ENCODE data around the gene ZNF75A.

The ZNF75A gene

DNA sequence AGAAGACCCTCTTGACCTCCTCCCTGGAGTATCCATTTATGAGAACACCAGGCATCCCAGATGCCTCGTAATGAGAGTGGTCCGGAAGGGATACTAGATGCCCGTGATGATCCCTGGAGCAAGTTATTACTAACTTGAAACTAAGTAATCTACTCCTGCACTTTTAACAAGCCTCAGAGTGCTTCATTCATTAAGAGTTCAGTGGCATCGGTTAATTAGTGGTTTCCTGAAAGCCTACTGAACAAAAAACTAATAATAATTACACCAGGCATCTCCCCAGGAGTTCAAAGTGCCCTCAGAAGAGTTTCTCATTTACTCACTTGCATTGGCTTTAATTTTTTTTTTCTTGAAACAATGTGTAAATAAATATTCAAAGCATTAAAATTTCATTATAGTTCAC is 22.2 kb downstream of the ZNF75A start:
- TF ChIP-seq, protein P1, sequence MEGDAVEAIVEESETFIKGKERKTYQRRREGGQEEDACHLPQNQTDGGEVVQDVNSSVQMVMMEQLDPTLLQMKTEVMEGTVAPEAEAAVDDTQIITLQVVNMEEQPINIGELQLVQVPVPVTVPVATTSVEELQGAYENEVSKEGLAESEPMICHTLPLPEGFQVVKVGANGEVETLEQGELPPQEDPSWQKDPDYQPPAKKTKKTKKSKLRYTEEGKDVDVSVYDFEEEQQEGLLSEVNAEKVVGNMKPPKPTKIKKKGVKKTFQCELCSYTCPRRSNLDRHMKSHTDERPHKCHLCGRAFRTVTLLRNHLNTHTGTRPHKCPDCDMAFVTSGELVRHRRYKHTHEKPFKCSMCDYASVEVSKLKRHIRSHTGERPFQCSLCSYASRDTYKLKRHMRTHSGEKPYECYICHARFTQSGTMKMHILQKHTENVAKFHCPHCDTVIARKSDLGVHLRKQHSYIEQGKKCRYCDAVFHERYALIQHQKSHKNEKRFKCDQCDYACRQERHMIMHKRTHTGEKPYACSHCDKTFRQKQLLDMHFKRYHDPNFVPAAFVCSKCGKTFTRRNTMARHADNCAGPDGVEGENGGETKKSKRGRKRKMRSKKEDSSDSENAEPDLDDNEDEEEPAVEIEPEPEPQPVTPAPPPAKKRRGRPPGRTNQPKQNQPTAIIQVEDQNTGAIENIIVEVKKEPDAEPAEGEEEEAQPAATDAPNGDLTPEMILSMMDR (conservative IDR thresholded peaks at IDR 0.05) = no peak
- no peak overlapping the region for H3K27ac ChIP-seq

- no peak overlapping the region for H3K27ac ChIP-seq
- TF ChIP-seq, protein P1 (conservative IDR thresholded peaks at IDR 0.05) = no peak
Observed at GRCh38 chr16:3328104-3328503, 22.8 kb downstream of the ZNF75A start.

GRCh38 chr16:3328643-3329042 is 23.3 kb downstream of the ZNF75A start:
- H3K27ac ChIP-seq = no peak overlapping the region
- TF ChIP-seq, protein P1 (conservative IDR thresholded peaks at IDR 0.05) = no peak

DNA sequence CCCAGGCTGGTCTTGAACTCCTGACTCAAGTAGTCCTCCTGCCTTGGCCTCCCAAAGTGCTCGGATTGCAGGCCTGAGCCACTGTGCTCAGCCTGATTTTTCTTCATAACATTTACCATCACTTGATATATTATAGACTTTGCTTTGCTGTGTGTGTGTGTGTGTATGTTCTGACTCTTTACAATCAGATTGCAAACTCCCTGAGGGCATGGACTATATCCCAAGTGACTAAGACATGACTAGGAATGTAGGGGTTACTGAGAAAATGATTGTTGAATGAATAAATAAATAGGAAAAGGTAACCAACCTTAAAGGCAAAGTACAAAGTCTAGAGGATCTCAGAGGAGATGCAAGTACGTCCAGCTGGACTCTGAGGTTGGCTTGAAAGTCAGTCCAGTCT is 40.7 kb downstream of the ZNF75A start:
- TF ChIP-seq, protein P1 (conservative IDR thresholded peaks at IDR 0.05) = no peak
- H3K27ac ChIP-seq = no peak overlapping the region

- TF ChIP-seq, protein P1 (conservative IDR thresholded peaks at IDR 0.05) = no peak
- no peak overlapping the region for H3K27ac ChIP-seq
Observed at GRCh38 chr16:3347586-3347985, 42.3 kb downstream of the ZNF75A start.

- no peak overlapping the region for H3K27ac ChIP-seq
- TF ChIP-seq, protein P1 (conservative IDR thresholded peaks at IDR 0.05) = no peak
Observed at GRCh38 chr16:3348547-3349167, 43.4 kb downstream of the ZNF75A start.

- TF ChIP-seq, protein P1 (conservative IDR thresholded peaks at IDR 0.05) = no peak
- H3K27ac ChIP-seq = no peak overlapping the region
Observed at GRCh38 chr16:3349175-3349574, 43.9 kb downstream of the ZNF75A start.
